T follicular helper cell (primary cell): ENCODE data around the gene SP2.
A peak's percentile ranks its signal among the peaks of the same experiment; 100 is the strongest.
"Not testable (repeated sequence)": the region's sequence is repeated elsewhere in the genome, so short reads cannot be mapped to it uniquely, and the experiment has no call there.

Experiments
- DNase-seq: peaks from one replicate; pipeline ENCODE4 v3.0.0-alpha.2; 2020; ENCODE audit warnings: low read depth

The SP2 gene

GRCh38 chr17:47918991-47919390 lies 23.0 kb downstream of the SP2 start:
- DNase-seq, result no peak

- DNase-seq, result not testable (repeated sequence)
These were observed 23.9 kb downstream of the SP2 start for GRCh38 chr17:47919889-47920288.

- no peak for DNase-seq
These were observed 29.0 kb downstream of the SP2 start for GRCh38 chr17:47924785-47925677.

GRCh38 chr17:47925678-47925988 lies 29.6 kb downstream of the SP2 start:
- no peak for DNase-seq

- no peak for DNase-seq
These were observed 31.9 kb downstream of the SP2 start for GRCh38 chr17:47927821-47928400.

- DNase-seq, result no peak
These were observed 32.4 kb downstream of the SP2 start for GRCh38 chr17:47928415-47928814.

- no peak for DNase-seq
These were observed 33.4 kb downstream of the SP2 start for GRCh38 chr17:47929218-47930000.

GRCh38 chr17:47931848-47932247 lies 35.8 kb downstream of the SP2 start:
- no peak for DNase-seq

- DNase-seq, result no peak
These were observed 38.8 kb downstream of the SP2 start for GRCh38 chr17:47934856-47935255.

GRCh38 chr17:47935468-47935867 lies 39.4 kb downstream of the SP2 start:
- not testable (repeated sequence) for DNase-seq

GRCh38 chr17:47935961-47936360 lies 39.9 kb downstream of the SP2 start:
- DNase-seq, result no peak

- no peak for DNase-seq
These were observed 41.9 kb downstream of the SP2 start for GRCh38 chr17:47937941-47938340.

- peak; percentile 91 for DNase-seq
These were observed 45.4 kb downstream of the SP2 start, which contains the start of gene PNPO for GRCh38 chr17:47941246-47942095. PNPO (plus strand) TSS chr17:47941571; CDS start chr17:47941676, 105 bp downstream.

GRCh38 chr17:47942096-47942510 lies 46.1 kb downstream of the SP2 start:
- DNase-seq, result no peak

- DNase-seq, result no peak
These were observed 46.5 kb downstream of the SP2 start for GRCh38 chr17:47942568-47942967.

GRCh38 chr17:47945080-47945479 lies 49.0 kb downstream of the SP2 start:
- DNase-seq, result no peak

GRCh38 chr17:47945529-47946508 lies 49.8 kb downstream of the SP2 start:
- no peak for DNase-seq

- DNase-seq, result no peak
These were observed 50.5 kb downstream of the SP2 start for GRCh38 chr17:47946516-47946915.

GRCh38 chr17:47946929-47947397 lies 50.9 kb downstream of the SP2 start:
- peak; percentile 60 for DNase-seq

GRCh38 chr17:47948706-47949196 lies 52.7 kb downstream of the SP2 start:
- no peak for DNase-seq
